ENCODE results near the gene TCAP. TPM values are rescaled to one million over a fixed set of nuclear protein-coding genes. Genes with fewer than 3 reads are reported as not detected.

TCAP gene
- total RNA-seq, 1 experiment from 2014 or later, result 2.1 TPM

DNA sequence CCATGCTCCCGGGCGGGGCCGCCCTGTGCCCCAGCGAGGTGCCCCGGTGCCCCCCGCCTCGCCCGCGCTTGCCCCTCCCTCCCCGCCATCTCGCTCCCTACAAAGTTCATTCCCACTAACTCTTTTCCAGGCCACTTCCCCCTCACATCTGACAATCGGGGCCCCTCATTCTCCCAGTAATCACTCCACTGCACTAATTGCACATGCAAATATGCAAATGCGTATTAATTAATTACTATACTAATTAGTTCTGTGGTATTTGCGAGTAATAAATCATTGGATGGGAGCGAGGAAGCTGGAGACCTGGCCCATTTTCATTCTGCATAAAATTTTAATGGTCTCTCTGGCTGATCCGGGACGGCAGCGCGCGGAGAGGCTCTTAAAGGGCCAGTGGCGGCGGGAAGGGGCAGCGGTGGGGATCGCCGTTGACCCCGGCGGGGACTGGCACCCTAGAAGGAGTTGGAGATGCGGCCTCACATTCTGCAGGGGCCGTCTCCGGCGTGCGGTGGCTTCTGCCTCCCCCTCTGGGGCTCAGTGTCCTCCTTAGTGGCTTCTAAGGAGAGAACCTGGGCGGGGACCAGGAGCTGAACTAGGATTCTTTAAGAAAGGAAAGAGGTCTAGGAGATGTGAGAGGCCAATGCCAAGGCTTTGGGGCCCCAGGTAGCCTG lies 46.8 kb upstream of the TCAP start:
- Histone ChIP-seq H2BK20ac (ENCODE audit: low read depth, low read length, poor library complexity, severe bottlenecking) (no peak overlapping the region), H3T11ph (ENCODE audit: low read length) (no peak overlapping the region), H3K56ac (ENCODE audit: insufficient read length, low read depth, low read length) (no peak overlapping the region), H3K18ac (ENCODE audit: insufficient read length, low read depth, low read length) (no peak overlapping the region), H2BK120ac (ENCODE audit: low read depth, low read length, poor library complexity, severe bottlenecking) (no peak overlapping the region), H3K79me2 (ENCODE audit: insufficient read depth, low read length) (no peaks in the 10 kb centered on the region), H3K4me2 (ENCODE audit: insufficient read depth, insufficient read length, low read length) (peak overlapping the region; percentile 75), H4K91ac (ENCODE audit: insufficient read length, low read depth, low read length) (no peak overlapping the region), H2BK15ac (ENCODE audit: low read depth, low read length) (no peak overlapping the region), H2AK5ac (ENCODE audit: insufficient read length, low read length) (no peak overlapping the region), H3K23me2 (ENCODE audit: insufficient read length, low read depth, low read length, poor library complexity, severe bottlenecking) (peaks cover 2% of the 10 kb centered on the region), H2AFZ (ENCODE audit: low read length) (no peak overlapping the region), H3K23ac (ENCODE audit: insufficient read length, low read depth, low read length) (no peak overlapping the region), H3K14ac (ENCODE audit: insufficient read depth, low read length) (no peak overlapping the region), H3K27ac (ENCODE audit: insufficient read length, low read depth, low read length) (no peak overlapping the region), H3K79me1 (ENCODE audit: insufficient read depth, low read depth, low read length, poor library complexity, severe bottlenecking) (no peaks in the 10 kb centered on the region), H3K9me3 (ENCODE audit: control insufficient read depth, low read depth, low read length) (no peaks in the 10 kb centered on the region), H3K9ac (ENCODE audit: extremely low read depth, insufficient read length, low read length) (no peak overlapping the region), H4K20me1 (ENCODE audit: control insufficient read depth, insufficient read depth, insufficient read length) (no peaks in the 10 kb centered on the region), H3K4me1 (ENCODE audit: insufficient read depth, low read length) (no peaks in the 10 kb centered on the region), H4K5ac (ENCODE audit: insufficient read length, low read depth, low read length) (no peak overlapping the region), H4K8ac (replicated peaks; ENCODE audit: insufficient read length, low read depth, low read length) (no peak overlapping the region), H2BK12ac (ENCODE audit: insufficient read length, low read depth, low read length) (no peak overlapping the region), H3K4ac (ENCODE audit: low read depth, low read length) (no peak overlapping the region), H2BK5ac (ENCODE audit: insufficient read length, low read length) (no peak overlapping the region), H3K27me3 (ENCODE audit: insufficient read depth, low read length) (peaks cover 19% of the 10 kb centered on the region; the same call in 1 of the 2 replicates)
- no peaks in the 10 kb centered on the region for H3K36me3 Mint-ChIP-seq (ENCODE audit: insufficient read depth in 1 of 3, low read depth in 3 of 3)
- no peak for DNase-seq
- WGBS (ENCODE audit: extremely low coverage, insufficient read length, low lambda C conversion rate), result no CpG with 5 or more reads among the region's 33 CpGs
- H3K4me3 Mint-ChIP-seq, result peak overlapping the region; percentile 61 to 82
- H3K27me3 Mint-ChIP-seq (ENCODE audit: low read depth), result peaks cover 96% of the 10 kb centered on the region
- H3K27ac Mint-ChIP-seq, result no peak overlapping the region; a peak in 1 of 7 replicates
- no peaks in the 10 kb centered on the region; a peak in 1 of 5 replicates for H3K9me3 Mint-ChIP-seq
- peaks cover 10 to 16% of the 10 kb centered on the region in 2 experiments for H3K4me1 Mint-ChIP-seq
- TF ChIP-seq, protein P1, sequence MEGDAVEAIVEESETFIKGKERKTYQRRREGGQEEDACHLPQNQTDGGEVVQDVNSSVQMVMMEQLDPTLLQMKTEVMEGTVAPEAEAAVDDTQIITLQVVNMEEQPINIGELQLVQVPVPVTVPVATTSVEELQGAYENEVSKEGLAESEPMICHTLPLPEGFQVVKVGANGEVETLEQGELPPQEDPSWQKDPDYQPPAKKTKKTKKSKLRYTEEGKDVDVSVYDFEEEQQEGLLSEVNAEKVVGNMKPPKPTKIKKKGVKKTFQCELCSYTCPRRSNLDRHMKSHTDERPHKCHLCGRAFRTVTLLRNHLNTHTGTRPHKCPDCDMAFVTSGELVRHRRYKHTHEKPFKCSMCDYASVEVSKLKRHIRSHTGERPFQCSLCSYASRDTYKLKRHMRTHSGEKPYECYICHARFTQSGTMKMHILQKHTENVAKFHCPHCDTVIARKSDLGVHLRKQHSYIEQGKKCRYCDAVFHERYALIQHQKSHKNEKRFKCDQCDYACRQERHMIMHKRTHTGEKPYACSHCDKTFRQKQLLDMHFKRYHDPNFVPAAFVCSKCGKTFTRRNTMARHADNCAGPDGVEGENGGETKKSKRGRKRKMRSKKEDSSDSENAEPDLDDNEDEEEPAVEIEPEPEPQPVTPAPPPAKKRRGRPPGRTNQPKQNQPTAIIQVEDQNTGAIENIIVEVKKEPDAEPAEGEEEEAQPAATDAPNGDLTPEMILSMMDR (conservative IDR thresholded peaks at IDR 0.05), result no peak
